ENCODE measurements around the gene UCKL1. TPM values are rescaled to one million over a fixed set of nuclear protein-coding genes. Genes with fewer than 3 reads are reported as not detected.

UCKL1 gene
- total RNA-seq, 1 experiment from 2014 or later = 55.1 TPM

GRCh38 chr20:63942969-63943807 is 13.0 kb downstream of the UCKL1 start:
- peaks cover 38% of the 10 kb centered on the region for H3F3A ChIP-seq (ENCODE audit: insufficient read depth, low read depth)
- H3K27ac ChIP-seq = no peak overlapping the region
- intact Hi-C loops (cut with micrococcal nuclease; ENCODE audit: unreplicated experiment) = no loop called here
- no peaks in the 10 kb centered on the region for H3K9me3 ChIP-seq (ENCODE audit: insufficient read depth, low read depth)
- H3K9me2 ChIP-seq (ENCODE audit: insufficient read depth) = no peaks in the 10 kb centered on the region
- no peaks in the 10 kb centered on the region for H3K27me3 ChIP-seq (ENCODE audit: insufficient read depth, low read depth)
- H4K20me1 ChIP-seq (ENCODE audit: insufficient read depth) = peaks cover 73% of the 10 kb centered on the region
- ChIA-PET CTCF (no interaction called here), POLR2A (ENCODE audit: unreplicated experiment) (interaction anchor here (0.6 kb wide), 1 partner anchor 210 kb away, joined by 8 read pairs; no protein-coding TSS in a partner anchor)
- H3K4me2 ChIP-seq = no peak overlapping the region
- H3K79me2 ChIP-seq (ENCODE audit: low read depth) = peaks cover 25% of the 10 kb centered on the region
- H3K36me3 ChIP-seq (ENCODE audit: low read depth) = peaks cover 17% of the 10 kb centered on the region
- no peak for DNase-seq
- H3K4me1 ChIP-seq (replicated peaks; ENCODE audit: insufficient read depth) = no peaks in the 10 kb centered on the region
- no peak overlapping the region for H3K4me3 ChIP-seq
- TF ChIP-seq CTCF (conservative IDR thresholded peaks at IDR 0.05) (no peak), EZH2 (IDR thresholded peaks at IDR 0.05; ENCODE audit: low read depth) (no peak)
- no peak overlapping the region for H2AFZ ChIP-seq
- BruUV-seq (replicated peaks) = no TSS peak

GRCh38 chr20:63942250-63942951 is 13.8 kb downstream of the UCKL1 start:
- Histone ChIP-seq H3K4me2 (no peak overlapping the region), H3K36me3 (ENCODE audit: low read depth) (peaks cover 17% of the 10 kb centered on the region), H3K27me3 (ENCODE audit: insufficient read depth, low read depth) (no peaks in the 10 kb centered on the region), H3K9me3 (ENCODE audit: insufficient read depth, low read depth) (no peaks in the 10 kb centered on the region), H3K79me2 (ENCODE audit: low read depth) (peaks cover 17% of the 10 kb centered on the region), H3F3A (ENCODE audit: insufficient read depth, low read depth) (peaks cover 38% of the 10 kb centered on the region), H3K4me1 (replicated peaks; ENCODE audit: insufficient read depth) (no peaks in the 10 kb centered on the region), H3K4me3 (no peak overlapping the region), H3K9me2 (ENCODE audit: insufficient read depth) (no peaks in the 10 kb centered on the region), H4K20me1 (ENCODE audit: insufficient read depth) (peaks cover 70% of the 10 kb centered on the region), H3K27ac (peak overlapping the region; percentile 16; the same call in 1 of the 2 replicates), H2AFZ (no peak overlapping the region)
- intact Hi-C loops (cut with micrococcal nuclease; ENCODE audit: unreplicated experiment) = no loop called here
- DNase-seq = no peak
- POLR2A ChIA-PET (ENCODE audit: unreplicated experiment) = interaction anchor here (0.6 kb wide), 1 partner anchor 209 kb away, joined by 8 read pairs; no protein-coding TSS in a partner anchor
- TF ChIP-seq EZH2 (IDR thresholded peaks at IDR 0.05; ENCODE audit: low read depth) (no peak), CTCF (conservative IDR thresholded peaks at IDR 0.05) (no peak)
- CTCF ChIA-PET = no interaction called here
- no TSS peak for BruUV-seq (replicated peaks)

- Histone ChIP-seq H3K4me1 (replicated peaks; ENCODE audit: insufficient read depth) (no peaks in the 10 kb centered on the region), H3K9me3 (ENCODE audit: insufficient read depth, low read depth) (no peaks in the 10 kb centered on the region), H3K4me2 (no peak overlapping the region), H3F3A (ENCODE audit: insufficient read depth, low read depth) (peaks cover 42% of the 10 kb centered on the region), H3K27me3 (ENCODE audit: insufficient read depth, low read depth) (no peaks in the 10 kb centered on the region), H3K36me3 (ENCODE audit: low read depth) (peaks cover 17% of the 10 kb centered on the region), H3K79me2 (ENCODE audit: low read depth) (peaks cover 9% of the 10 kb centered on the region), H4K20me1 (ENCODE audit: insufficient read depth) (peaks cover 68% of the 10 kb centered on the region), H2AFZ (no peak overlapping the region), H3K4me3 (no peak overlapping the region), H3K27ac (peak overlapping the region; percentile 26; the same call in 1 of the 2 replicates), H3K9me2 (ENCODE audit: insufficient read depth) (no peaks in the 10 kb centered on the region)
- DNase-seq = no peak
- BruUV-seq (replicated peaks) = no TSS peak
- ChIA-PET CTCF (no interaction called here), POLR2A (ENCODE audit: unreplicated experiment) (no interaction called here)
- intact Hi-C loops (cut with micrococcal nuclease; ENCODE audit: unreplicated experiment) = no loop called here
- TF ChIP-seq EZH2 (IDR thresholded peaks at IDR 0.05; ENCODE audit: low read depth) (no peak), CTCF (conservative IDR thresholded peaks at IDR 0.05) (no peak)
Observed at GRCh38 chr20:63941282-63942081, 14.7 kb downstream of the UCKL1 start.

Data from PC-9 (cell line).